Immature natural killer cell (primary cell): Measurements from ENCODE around the gene RAD23B. TPM values are rescaled to one million over a fixed set of nuclear protein-coding genes. Genes with fewer than 3 reads are reported as not detected.

Source experiments
- DNase-seq, 3 donors: peaks; one replicate each; pipeline ENCODE4 v3.0.0; 2022; ENCODE audit warnings: mixed read lengths in 1 of 3
- H3K27ac Mint-ChIP-seq, 6 donors: one replicate each; pipeline ENCODE4 v1.8.0; 2020; ENCODE audit warnings: mixed read lengths in 6 of 6, mild to moderate bottlenecking in 5 of 6, inconsistent platforms in 4 of 6, moderate library complexity in 3 of 6
- H3K27me3 Mint-ChIP-seq, 3 donors: one replicate each; pipeline ENCODE4 v1.8.0; 2020 to 2021; ENCODE audit warnings: low read depth in 3 of 3, mild to moderate bottlenecking in 3 of 3, mixed read lengths in 3 of 3, moderate library complexity in 3 of 3, inconsistent platforms in 1 of 3
- H3K36me3 Mint-ChIP-seq, 3 donors: one replicate each; pipeline ENCODE4 v1.8.0; 2020; ENCODE audit warnings: mixed read lengths in 3 of 3, inconsistent platforms in 2 of 3, mild to moderate bottlenecking in 2 of 3
- H3K4me1 Mint-ChIP-seq, 2 donors: one replicate each; pipeline ENCODE4 v1.8.0; 2020; ENCODE audit warnings: inconsistent platforms in 2 of 2, mild to moderate bottlenecking in 2 of 2, mixed read lengths in 2 of 2, moderate library complexity in 1 of 2
- H3K4me3 Mint-ChIP-seq, 5 donors: one replicate each; pipeline ENCODE4 v1.8.0; 2020; ENCODE audit warnings: mild to moderate bottlenecking in 5 of 5, mixed read lengths in 5 of 5, inconsistent platforms in 3 of 5, moderate library complexity in 3 of 5
- H3K9me3 Mint-ChIP-seq, 6 donors: one replicate each; pipeline ENCODE4 v1.8.0; 2020; ENCODE audit warnings: mild to moderate bottlenecking in 6 of 6, mixed read lengths in 6 of 6, inconsistent platforms in 4 of 6, moderate library complexity in 3 of 6
- polyA plus RNA-seq, 3 donors: library from polyadenylated mRNA; unstranded; fragments of 300-500 nt; fragmentation: Illumina TruSeq; gene quantifications; one replicate each; pipeline ENCODE4 v1.2.3, GENCODE V29; 2021

The RAD23B gene
- polyA plus RNA-seq, 3 donors from 2014 or later, result 16.9 to 31.7 (median 17.3) TPM

- peak overlapping the region in 2 of 6 donors; percentile 14 to 33 for H3K27ac Mint-ChIP-seq
- peaks cover 0 to 5% (median 0%) of the 10 kb centered on the region in 3 donors for H3K27me3 Mint-ChIP-seq
- DNase-seq, result no peak
- H3K36me3 Mint-ChIP-seq, result peaks cover 4 to 9% (median 5%) of the 10 kb centered on the region in 3 donors
- peaks cover 4 to 7% of the 10 kb centered on the region in 2 donors for H3K4me1 Mint-ChIP-seq
- no peak overlapping the region for H3K4me3 Mint-ChIP-seq
- H3K9me3 Mint-ChIP-seq, result no peaks in the 10 kb centered on the region
These were observed 54.9 kb downstream of the RAD23B start for GRCh38 chr9:107337676-107338590.

DNA sequence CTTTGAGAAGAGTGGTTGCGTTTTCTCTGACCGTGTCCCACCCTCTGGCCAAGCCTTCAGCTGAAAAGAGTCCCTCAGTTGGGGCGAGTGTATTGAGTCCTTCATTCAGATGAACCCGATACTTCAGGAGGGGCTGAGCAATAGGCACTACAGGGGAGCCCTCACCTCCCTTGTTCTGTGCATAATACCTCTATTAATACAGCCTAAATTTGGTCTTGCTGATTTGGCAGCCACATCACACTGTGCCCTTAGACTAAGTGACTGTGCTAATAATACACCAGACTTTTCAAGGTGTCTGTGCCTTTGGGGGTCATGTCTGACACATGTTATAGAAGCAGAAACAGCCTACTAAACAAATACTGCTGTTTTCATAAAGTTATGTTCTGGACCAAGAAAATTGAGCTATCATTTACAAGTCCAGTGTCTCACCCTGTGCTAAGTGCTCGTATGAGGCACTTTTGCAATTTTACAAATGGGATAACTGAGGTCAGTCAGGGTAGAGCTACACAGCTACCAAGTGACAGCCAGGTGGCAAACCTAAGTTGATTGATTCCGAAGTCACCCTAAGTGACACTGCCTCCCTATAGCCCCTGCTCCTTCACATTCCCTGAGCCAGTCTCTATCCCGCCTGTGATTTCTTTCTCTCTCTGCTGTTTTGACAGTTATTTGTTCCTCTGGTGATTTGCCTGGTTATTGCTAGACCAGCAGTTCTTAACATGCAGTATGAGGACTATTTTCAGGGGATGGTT is 56.0 kb downstream of the RAD23B start:
- no peak for DNase-seq
- Mint-ChIP-seq H3K9me3 (no peaks in the 10 kb centered on the region), H3K36me3 (peaks cover 0 to 4% (median 3%) of the 10 kb centered on the region in 3 donors), H3K4me3 (no peak overlapping the region), H3K27ac (peak overlapping the region in 3 of 6 donors; percentile 23 to 73 (median 37)), H3K27me3 (peaks cover 0 to 2% (median 0%) of the 10 kb centered on the region in 3 donors), H3K4me1 (peaks cover 4 to 7% of the 10 kb centered on the region in 2 donors)

GRCh38 chr9:107340920-107341632 is 58.0 kb downstream of the RAD23B start:
- peaks cover 0 to 12% (median 0%) of the 10 kb centered on the region in 3 donors for H3K27me3 Mint-ChIP-seq
- DNase-seq, result peak; percentile 70 to 76 (median 73)
- H3K27ac Mint-ChIP-seq, result peak overlapping the region in 2 of 6 donors; percentile 32 to 79
- peak overlapping the region in 4 of 5 donors; percentile 5 to 49 (median 10) for H3K4me3 Mint-ChIP-seq
- H3K9me3 Mint-ChIP-seq, result no peaks in the 10 kb centered on the region
- H3K4me1 Mint-ChIP-seq, result peaks cover 4 to 7% of the 10 kb centered on the region in 2 donors
- H3K36me3 Mint-ChIP-seq, result peaks cover 0 to 4% (median 3%) of the 10 kb centered on the region in 3 donors

DNA sequence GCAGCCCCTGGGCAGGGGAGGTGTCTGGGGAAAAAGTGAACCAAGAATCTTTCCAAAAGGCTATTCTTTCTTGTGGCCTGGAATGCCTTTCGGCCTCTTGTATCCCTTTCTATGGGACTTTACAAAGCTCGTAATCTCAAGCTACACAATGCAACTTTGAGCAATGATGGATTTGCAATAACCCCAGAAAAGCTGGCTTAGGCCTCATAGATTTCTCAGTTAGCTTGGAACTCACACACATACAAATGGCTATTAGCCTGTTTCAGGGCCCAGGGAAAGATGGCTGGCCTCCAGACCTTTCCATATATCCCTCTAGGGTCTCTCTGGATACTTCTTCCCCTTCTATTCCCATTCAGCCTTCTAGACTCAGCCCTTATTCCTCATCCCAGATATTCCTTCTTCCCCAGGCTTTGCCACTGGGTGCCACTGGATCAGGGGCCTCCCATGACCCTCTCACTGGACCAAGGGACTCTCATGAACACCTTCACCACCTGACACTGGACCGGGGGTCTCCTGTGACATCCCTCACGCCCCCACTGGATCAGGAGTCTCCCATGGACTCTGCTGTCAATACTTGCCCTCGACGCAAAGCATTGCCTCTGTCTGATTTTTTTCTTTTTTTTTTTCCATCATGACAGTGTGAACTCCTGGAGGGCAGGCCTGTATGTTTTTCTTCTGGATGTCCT is 59.5 kb downstream of the RAD23B start:
- H3K4me1 Mint-ChIP-seq, result peaks cover 4 to 7% of the 10 kb centered on the region in 2 donors
- H3K27ac Mint-ChIP-seq, result peak overlapping the region in 1 of 6 donors; percentile 24
- H3K27me3 Mint-ChIP-seq, result peaks cover 0 to 12% (median 0%) of the 10 kb centered on the region in 3 donors
- H3K36me3 Mint-ChIP-seq, result peaks cover 0 to 4% (median 3%) of the 10 kb centered on the region in 3 donors
- H3K4me3 Mint-ChIP-seq, result no peak overlapping the region
- H3K9me3 Mint-ChIP-seq, result no peaks in the 10 kb centered on the region
- no peak for DNase-seq

GRCh38 chr9:107345327-107345726 is 62.2 kb downstream of the RAD23B start:
- no peak for DNase-seq
- no peaks in the 10 kb centered on the region for H3K36me3 Mint-ChIP-seq
- H3K4me1 Mint-ChIP-seq, result peaks cover 4 to 7% of the 10 kb centered on the region in 2 donors
- peaks cover 0 to 20% (median 0%) of the 10 kb centered on the region in 3 donors for H3K27me3 Mint-ChIP-seq
- no peaks in the 10 kb centered on the region for H3K9me3 Mint-ChIP-seq
- H3K27ac Mint-ChIP-seq, result no peak overlapping the region
- H3K4me3 Mint-ChIP-seq, result no peak overlapping the region

GRCh38 chr9:107348836-107349235 is 65.8 kb downstream of the RAD23B start:
- Mint-ChIP-seq H3K4me1 (no peaks in the 10 kb centered on the region), H3K36me3 (peaks cover 0 to 4% (median 0%) of the 10 kb centered on the region in 3 donors), H3K9me3 (no peaks in the 10 kb centered on the region), H3K4me3 (no peak overlapping the region), H3K27ac (no peak overlapping the region), H3K27me3 (peaks cover 0 to 27% (median 3%) of the 10 kb centered on the region in 3 donors)
- no peak for DNase-seq

- Mint-ChIP-seq H3K27me3 (peaks cover 0 to 22% (median 3%) of the 10 kb centered on the region in 3 donors), H3K4me1 (no peaks in the 10 kb centered on the region), H3K27ac (no peak overlapping the region), H3K4me3 (no peak overlapping the region), H3K36me3 (peaks cover 0 to 4% (median 0%) of the 10 kb centered on the region in 3 donors), H3K9me3 (no peaks in the 10 kb centered on the region)
- DNase-seq, result no peak
These were observed 67.4 kb downstream of the RAD23B start for GRCh38 chr9:107350443-107350842.

DNA sequence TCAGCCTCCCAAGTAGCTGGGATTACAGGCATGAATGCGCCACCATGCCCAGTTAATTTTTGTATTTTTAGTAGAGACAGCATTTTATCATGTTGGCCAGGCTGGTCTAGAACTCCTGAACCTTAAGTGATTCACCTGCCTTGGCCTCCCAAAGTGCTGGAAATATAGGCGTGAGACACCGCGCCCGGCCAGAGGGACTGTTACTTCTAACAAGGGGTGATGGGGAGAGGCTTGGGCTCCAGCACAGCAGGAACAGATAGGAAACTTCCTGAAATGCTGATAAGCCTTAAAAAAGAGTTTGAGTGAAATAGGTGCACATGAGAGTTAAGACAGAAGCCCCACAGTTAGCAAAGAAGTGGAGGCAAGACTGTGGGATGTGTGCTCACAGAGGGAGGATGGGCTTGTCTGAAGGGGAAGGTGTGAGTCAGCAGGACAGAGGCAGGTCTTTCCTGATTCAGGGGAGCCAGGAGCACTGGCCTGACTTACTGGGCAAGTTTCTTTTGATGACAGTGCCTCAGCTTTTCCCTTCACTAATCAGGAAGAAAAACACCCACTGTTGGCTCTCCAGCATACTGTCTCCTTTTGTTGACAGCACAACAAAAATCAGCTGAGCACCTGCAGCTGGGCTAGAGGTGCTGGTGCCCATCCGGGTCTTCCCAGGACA is 68.4 kb downstream of the RAD23B start:
- peaks cover 0 to 23% (median 3%) of the 10 kb centered on the region in 3 donors for H3K27me3 Mint-ChIP-seq
- H3K27ac Mint-ChIP-seq, result no peak overlapping the region
- no peaks in the 10 kb centered on the region for H3K9me3 Mint-ChIP-seq
- H3K36me3 Mint-ChIP-seq, result peaks cover 0 to 4% (median 0%) of the 10 kb centered on the region in 3 donors
- no peak overlapping the region for H3K4me3 Mint-ChIP-seq
- no peaks in the 10 kb centered on the region for H3K4me1 Mint-ChIP-seq
- DNase-seq, result no peak

DNA sequence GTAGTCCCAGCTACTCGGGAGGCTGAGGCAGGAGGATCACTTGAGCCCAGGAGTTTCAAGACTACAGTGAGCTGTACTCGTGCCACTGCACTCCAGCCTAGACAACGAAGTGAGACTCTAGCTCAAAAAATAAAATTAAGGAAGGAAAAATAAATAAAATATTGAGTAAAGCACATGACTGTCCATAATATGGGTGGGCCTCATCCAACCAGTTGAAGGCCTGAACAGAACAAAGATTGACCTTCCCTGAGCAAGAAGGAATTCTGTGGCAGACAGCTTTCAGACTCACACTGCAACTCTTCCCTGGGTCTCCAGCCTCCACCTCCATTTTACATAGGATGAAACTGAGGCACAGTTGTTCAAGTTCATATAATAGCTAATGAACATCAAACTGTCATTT is 72.3 kb downstream of the RAD23B start:
- Mint-ChIP-seq H3K4me1 (no peaks in the 10 kb centered on the region), H3K27ac (no peak overlapping the region), H3K36me3 (peaks cover 0 to 4% (median 0%) of the 10 kb centered on the region in 3 donors), H3K9me3 (no peaks in the 10 kb centered on the region), H3K4me3 (no peak overlapping the region), H3K27me3 (peaks cover 0 to 20% (median 6%) of the 10 kb centered on the region in 3 donors)
- no peak for DNase-seq

DNA sequence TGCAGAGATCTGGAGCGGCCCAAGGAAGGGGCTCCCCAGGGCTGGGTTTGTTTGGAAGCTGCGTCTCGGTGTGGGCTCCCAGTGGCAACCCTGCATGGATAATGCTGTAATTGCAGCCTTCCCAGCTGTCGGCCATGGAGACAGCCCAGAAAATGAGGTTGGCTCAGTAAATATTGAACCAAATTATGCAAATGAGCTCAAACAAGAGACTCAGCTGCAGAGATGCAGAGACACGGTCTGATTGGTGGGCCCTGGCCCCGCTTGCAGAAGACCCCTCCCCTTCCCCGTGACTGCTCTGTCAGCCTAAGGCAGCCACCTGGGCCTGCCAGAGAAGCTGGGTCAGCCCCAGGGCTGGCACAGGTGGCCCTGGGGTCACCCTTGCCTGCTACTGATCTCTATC is 75.9 kb downstream of the RAD23B start:
- Mint-ChIP-seq H3K4me1 (no peaks in the 10 kb centered on the region), H3K27ac (no peak overlapping the region), H3K36me3 (no peaks in the 10 kb centered on the region), H3K9me3 (no peaks in the 10 kb centered on the region), H3K4me3 (no peak overlapping the region), H3K27me3 (peaks cover 0 to 11% (median 6%) of the 10 kb centered on the region in 3 donors)
- no peak for DNase-seq

- DNase-seq, result no peak
- H3K36me3 Mint-ChIP-seq, result no peaks in the 10 kb centered on the region
- no peak overlapping the region for H3K27ac Mint-ChIP-seq
- H3K4me1 Mint-ChIP-seq, result no peaks in the 10 kb centered on the region
- H3K27me3 Mint-ChIP-seq, result peaks cover 0 to 11% (median 6%) of the 10 kb centered on the region in 3 donors
- H3K9me3 Mint-ChIP-seq, result no peaks in the 10 kb centered on the region
- H3K4me3 Mint-ChIP-seq, result no peak overlapping the region
These were observed 77.0 kb downstream of the RAD23B start for GRCh38 chr9:107360098-107360497.

DNA sequence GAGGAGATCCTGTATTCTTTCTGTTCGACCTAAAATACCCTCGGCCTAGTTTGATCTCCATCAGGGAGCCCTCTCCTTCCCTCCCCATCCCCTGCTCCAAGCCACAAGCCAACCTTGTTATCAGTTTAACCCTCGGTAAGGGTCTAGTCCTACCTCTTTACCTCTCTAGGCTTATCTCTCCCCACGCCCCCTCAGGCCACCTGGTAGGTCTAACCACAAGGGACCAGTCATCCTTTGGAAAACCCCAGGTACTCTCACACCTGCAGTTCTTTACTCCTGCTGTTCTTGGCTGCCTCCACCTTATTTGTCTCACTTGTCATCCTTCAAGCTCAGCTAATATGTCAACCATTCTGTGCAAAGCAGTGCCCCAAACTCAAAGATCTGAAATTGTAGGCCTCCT is 78.7 kb downstream of the RAD23B start:
- no peaks in the 10 kb centered on the region for H3K36me3 Mint-ChIP-seq
- no peak for DNase-seq
- H3K27ac Mint-ChIP-seq, result no peak overlapping the region
- no peak overlapping the region for H3K4me3 Mint-ChIP-seq
- H3K4me1 Mint-ChIP-seq, result no peaks in the 10 kb centered on the region
- H3K27me3 Mint-ChIP-seq, result peaks cover 0 to 6% (median 6%) of the 10 kb centered on the region in 3 donors
- no peaks in the 10 kb centered on the region for H3K9me3 Mint-ChIP-seq
